CD14-positive monocyte (primary cell): ENCODE data around the gene MYL4. TPM values are rescaled to one million over a fixed set of nuclear protein-coding genes. Genes with fewer than 3 reads are reported as not detected.

Source experiments
- DNase-seq, 3 donors: peaks; one replicate each; pipeline ENCODE4 v3.0.0-alpha.2; 2011 to 2022
- H2AFZ ChIP-seq: 2 replicates; pipeline ENCODE4 v1.6.0; 2012; ENCODE audit warnings: mild to moderate bottlenecking, low read depth, low read length, inconsistent platforms; ENCODE audit not compliant: insufficient read depth, poor library complexity, severe bottlenecking
- H3K27ac ChIP-seq, 2 donors: 1 replicate in 1 of 2; 2 replicates in 1 of 2; pipeline ENCODE4 v1.5.1; 2012 to 2013; ENCODE audit warnings: low read length in 2 of 2, control low read depth in 1 of 2, inconsistent platforms in 1 of 2, low read depth in 1 of 2, mild to moderate bottlenecking in 1 of 2
- H3K27me3 ChIP-seq, 2 donors: one replicate each; pipeline versions ENCODE4 v1.6.0 to v1.6.1; 2011 to 2013; ENCODE audit warnings: low read length in 2 of 2; ENCODE audit not compliant: control insufficient read depth in 2 of 2, insufficient read depth in 2 of 2
- H3K36me3 ChIP-seq, 2 donors: replicated peaks in 1 of 2; 1 replicate in 1 of 2; 2 replicates in 1 of 2; pipeline versions ENCODE4 v1.5.1 to v1.6.1; 2012 to 2013; ENCODE audit warnings: low read length in 2 of 2, control low read depth in 1 of 2, inconsistent platforms in 1 of 2, mild to moderate bottlenecking in 1 of 2; ENCODE audit not compliant: insufficient read depth in 2 of 2, control insufficient read depth in 1 of 2
- H3K4me1 ChIP-seq, 2 donors: 1 replicate in 1 of 2; 2 replicates in 1 of 2; pipeline versions ENCODE4 v1.5.1 to v1.6.1; 2012 to 2013; ENCODE audit warnings: low read length in 2 of 2, control low read depth in 1 of 2, inconsistent platforms in 1 of 2, mild to moderate bottlenecking in 1 of 2, moderate library complexity in 1 of 2; ENCODE audit not compliant: insufficient read depth in 2 of 2, control insufficient read depth in 1 of 2
- H3K4me2 ChIP-seq: replicated peaks from 2 replicates; pipeline ENCODE3; 2012; ENCODE audit warnings: low read length, moderate library complexity, mild to moderate bottlenecking; ENCODE audit not compliant: poor library complexity, severe bottlenecking; ENCODE audit errors: extremely low read depth
- H3K4me3 ChIP-seq, 3 experiments: fragments of 200-600 bp in 1 of 3; sonication (generic) in 1 of 3; replicated peaks in 1 of 3; 1 replicate in 2 of 3; 2 replicates in 1 of 3; pipeline ENCODE4 v1.5.1; 2011 to 2013; ENCODE audit warnings: low read length in 3 of 3, mild to moderate bottlenecking in 3 of 3, control low read depth in 2 of 3, low read depth in 2 of 3, inconsistent platforms in 1 of 3, moderate library complexity in 1 of 3
- H3K79me2 ChIP-seq: 2 replicates; pipeline ENCODE4 v1.6.0; 2012; ENCODE audit warnings: mild to moderate bottlenecking, control low read depth, inconsistent platforms, low read length, moderate library complexity; ENCODE audit not compliant: insufficient read depth
- H3K9ac ChIP-seq: 2 replicates; pipeline ENCODE4 v1.6.0; 2017; ENCODE audit warnings: low read length, mild to moderate bottlenecking; ENCODE audit not compliant: insufficient read depth, poor library complexity, severe bottlenecking
- H3K9me3 ChIP-seq, 2 donors: replicated peaks in 1 of 2; 1 replicate in 1 of 2; 2 replicates in 1 of 2; pipeline versions ENCODE4 v1.5.1 to v1.6.1; 2012 to 2013; ENCODE audit warnings: low read length in 2 of 2, control low read depth in 1 of 2; ENCODE audit not compliant: control insufficient read depth in 1 of 2, insufficient read depth in 1 of 2
- H4K20me1 ChIP-seq: 2 replicates; pipeline ENCODE4 v1.6.0; 2012; ENCODE audit warnings: mild to moderate bottlenecking, low read length, control low read depth, moderate library complexity; ENCODE audit not compliant: insufficient read depth
- H3K27ac Mint-ChIP-seq, 7 donors: one replicate each; pipeline ENCODE4 v1.8.0; 2020; ENCODE audit warnings: mild to moderate bottlenecking in 7 of 7, mixed read lengths in 7 of 7, moderate library complexity in 6 of 7, inconsistent platforms in 2 of 7
- H3K27me3 Mint-ChIP-seq, 3 donors: one replicate each; pipeline ENCODE4 v1.8.0; 2021 to 2022; ENCODE audit warnings: low read depth in 3 of 3, mild to moderate bottlenecking in 3 of 3, mixed read lengths in 3 of 3, moderate library complexity in 3 of 3, inconsistent platforms in 1 of 3
- H3K36me3 Mint-ChIP-seq, 2 donors: one replicate each; pipeline ENCODE4 v1.8.0; 2020; ENCODE audit warnings: mixed read lengths in 2 of 2, inconsistent platforms in 1 of 2, mild to moderate bottlenecking in 1 of 2
- H3K4me1 Mint-ChIP-seq: one replicate; pipeline ENCODE4 v1.8.0; 2020; ENCODE audit warnings: mild to moderate bottlenecking, mixed read lengths
- H3K4me3 Mint-ChIP-seq, 2 donors: one replicate each; pipeline ENCODE4 v1.8.0; 2020; ENCODE audit warnings: mild to moderate bottlenecking in 2 of 2, mixed read lengths in 2 of 2, moderate library complexity in 1 of 2
- H3K9me3 Mint-ChIP-seq, 7 donors: one replicate each; pipeline ENCODE4 v1.8.0; 2020 to 2022; ENCODE audit warnings: mixed read lengths in 7 of 7, mild to moderate bottlenecking in 6 of 7, moderate library complexity in 6 of 7, inconsistent platforms in 2 of 7
- WGBS: methylation state at CpG from one replicate; pipeline ENCODE4 v1.1.5; 2013; ENCODE audit warnings: missing lambda C conversion rate; ENCODE audit not compliant: insufficient coverage; 5-methylcytosine and 5-hydroxymethylcytosine counted together
- intact Hi-C, 2 donors: fragments of 100-400 bp; cut with micrococcal nuclease; formaldehyde crosslinking; loops; one replicate each; pipeline versions ENCODE4 v1.15.0 to v1.15.1; 2023
- polyA plus RNA-seq, 3 donors: library from polyadenylated mRNA; depleted of rRNA in 1 of 3; unstranded in 2 of 3; stranded (reverse) in 1 of 3; fragments of 300-500 nt in 2 of 3; fragments of >200 nt in 1 of 3; fragmentation: Illumina TruSeq in 2 of 3; gene quantifications; 1 replicate in 2 of 3; 2 replicates in 1 of 3; pipeline ENCODE4 v1.2.3, GENCODE V29; 2012 to 2021
- TF ChIP-seq, protein P1 (sequence below): fragments of 200-600 bp; IDR thresholded peaks from one replicate; pipeline ENCODE4 v1.8.0; 2022; ENCODE audit warnings: antibody characterized with exemption, mild to moderate bottlenecking

Gene MYL4
- polyA plus RNA-seq, 3 donors = 0.43 TPM; not detected in 2

DNA sequence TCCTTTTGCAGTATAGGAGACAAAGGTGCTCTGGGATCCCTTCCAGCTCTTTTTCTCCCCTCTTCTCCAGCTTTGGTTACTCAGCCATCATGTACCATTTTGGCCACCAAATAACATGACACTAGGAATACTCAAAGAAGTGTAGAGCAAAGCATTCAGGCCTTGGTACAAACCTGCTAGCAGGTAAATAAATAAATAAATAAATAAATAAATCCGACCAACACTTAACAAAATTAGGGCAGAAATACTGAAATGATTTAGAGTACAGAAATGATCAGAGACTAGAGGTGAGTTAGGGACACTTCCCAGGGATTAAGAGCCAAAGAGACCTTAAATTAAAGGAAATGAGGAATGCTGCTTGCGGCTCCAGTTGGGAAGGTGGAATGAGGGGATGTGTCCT is 26.8 kb downstream of the MYL4 start:
- Histone ChIP-seq H3K36me3 (no peaks in the 10 kb centered on the region), H2AFZ (no peak overlapping the region), H4K20me1 (no peaks in the 10 kb centered on the region), H3K79me2 (no peaks in the 10 kb centered on the region), H3K4me3 (no peak overlapping the region), H3K27ac (no peak overlapping the region), H3K9ac (no peak overlapping the region), H3K4me1 (peaks cover 13 to 14% of the 10 kb centered on the region in 2 donors), H3K9me3 (peaks cover 0 to 20% of the 10 kb centered on the region in 2 donors), H3K4me2 (no peak overlapping the region), H3K27me3 (no peaks in the 10 kb centered on the region)
- Mint-ChIP-seq H3K27ac (no peak overlapping the region), H3K36me3 (no peaks in the 10 kb centered on the region), H3K4me3 (no peak overlapping the region), H3K27me3 (peaks cover 0 to 2% (median 2%) of the 10 kb centered on the region in 3 donors), H3K4me1 (peaks cover 17% of the 10 kb centered on the region), H3K9me3 (peaks cover 5 to 14% (median 11%) of the 10 kb centered on the region in 7 donors)
- WGBS = 88% methylated on average over 1 of the region's 2 CpGs
- intact Hi-C loops = no loop called here
- TF ChIP-seq, protein P1, sequence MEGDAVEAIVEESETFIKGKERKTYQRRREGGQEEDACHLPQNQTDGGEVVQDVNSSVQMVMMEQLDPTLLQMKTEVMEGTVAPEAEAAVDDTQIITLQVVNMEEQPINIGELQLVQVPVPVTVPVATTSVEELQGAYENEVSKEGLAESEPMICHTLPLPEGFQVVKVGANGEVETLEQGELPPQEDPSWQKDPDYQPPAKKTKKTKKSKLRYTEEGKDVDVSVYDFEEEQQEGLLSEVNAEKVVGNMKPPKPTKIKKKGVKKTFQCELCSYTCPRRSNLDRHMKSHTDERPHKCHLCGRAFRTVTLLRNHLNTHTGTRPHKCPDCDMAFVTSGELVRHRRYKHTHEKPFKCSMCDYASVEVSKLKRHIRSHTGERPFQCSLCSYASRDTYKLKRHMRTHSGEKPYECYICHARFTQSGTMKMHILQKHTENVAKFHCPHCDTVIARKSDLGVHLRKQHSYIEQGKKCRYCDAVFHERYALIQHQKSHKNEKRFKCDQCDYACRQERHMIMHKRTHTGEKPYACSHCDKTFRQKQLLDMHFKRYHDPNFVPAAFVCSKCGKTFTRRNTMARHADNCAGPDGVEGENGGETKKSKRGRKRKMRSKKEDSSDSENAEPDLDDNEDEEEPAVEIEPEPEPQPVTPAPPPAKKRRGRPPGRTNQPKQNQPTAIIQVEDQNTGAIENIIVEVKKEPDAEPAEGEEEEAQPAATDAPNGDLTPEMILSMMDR = no peak
- DNase-seq = no peak

DNA sequence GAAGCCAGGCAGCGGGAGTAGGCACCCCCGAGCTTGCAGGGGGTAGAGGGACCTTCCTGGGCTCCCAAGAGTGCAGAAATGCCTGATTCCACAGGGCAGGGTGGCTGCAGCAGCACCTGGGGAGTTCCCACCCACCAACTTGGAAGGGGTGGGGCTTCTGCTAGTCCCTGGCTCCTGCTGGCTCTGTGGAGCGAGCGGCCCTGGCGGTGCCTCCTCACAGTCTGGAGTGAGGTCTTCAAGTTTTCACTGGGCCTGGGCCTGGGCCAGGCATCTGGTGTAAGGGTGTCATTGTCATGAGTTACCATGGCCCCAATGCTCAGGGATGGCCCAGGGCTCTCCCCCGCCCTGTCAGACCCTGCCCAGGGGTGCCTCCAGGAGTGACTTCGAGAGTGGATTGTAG is 28.7 kb downstream of the MYL4 start:
- Mint-ChIP-seq H3K9me3 (peaks cover 5 to 14% (median 11%) of the 10 kb centered on the region in 7 donors), H3K36me3 (no peaks in the 10 kb centered on the region), H3K4me3 (no peak overlapping the region), H3K27me3 (peaks cover 0 to 5% (median 2%) of the 10 kb centered on the region in 3 donors), H3K27ac (no peak overlapping the region), H3K4me1 (peaks cover 18% of the 10 kb centered on the region)
- peaks cover 13 to 16% of the 10 kb centered on the region in 2 donors for H3K4me1 ChIP-seq
- H2AFZ ChIP-seq = no peak overlapping the region
- DNase-seq = no peak
- H3K27me3 ChIP-seq = no peaks in the 10 kb centered on the region
- H3K79me2 ChIP-seq = no peaks in the 10 kb centered on the region
- H3K4me2 ChIP-seq = no peak overlapping the region
- H3K27ac ChIP-seq = no peak overlapping the region
- no peak overlapping the region for H3K4me3 ChIP-seq
- 100% methylated on average over 7 of the region's 7 CpGs for WGBS
- TF ChIP-seq, protein P1 = no peak
- peaks cover 0 to 20% of the 10 kb centered on the region in 2 donors for H3K9me3 ChIP-seq
- intact Hi-C loops = no loop called here
- H4K20me1 ChIP-seq = no peaks in the 10 kb centered on the region
- H3K36me3 ChIP-seq = no peaks in the 10 kb centered on the region
- no peak overlapping the region for H3K9ac ChIP-seq
